ENCODE results near the gene OBP2A. TPM values are rescaled to one million over a fixed set of nuclear protein-coding genes. Genes with fewer than 3 reads are reported as not detected.

Gene OBP2A
- total RNA-seq, 4 donors from 2014 or later: not detected

GRCh38 chr9:135591506-135592330, 45.8 kb downstream of the OBP2A start:
- Histone ChIP-seq H3K27ac (no peak overlapping the region), H3K4me1 (no peaks in the 10 kb centered on the region), H3K36me3 (no peaks in the 10 kb centered on the region), H3K27me3 (peaks cover 13% of the 10 kb centered on the region), H3K9me3 (no peaks in the 10 kb centered on the region), H3K4me3 (no peak overlapping the region)
- TF ChIP-seq POLR2A (IDR thresholded peaks at IDR 0.05) (no peak), EP300 (IDR thresholded peaks at IDR 0.05; ENCODE audit: low read depth) (no peak), POLR2AphosphoS5 (IDR thresholded peaks at IDR 0.05) (no peak), CTCF (IDR thresholded peaks at IDR 0.05) (no peak)
- intact Hi-C loops (cut with DNase I; ENCODE audit: low total_unique reads): no loop called here
- 66% methylated on average over 22 of the region's 22 CpGs; no CpG with 5 or more reads in 1 of the 2 donors for WGBS, 2 donors (ENCODE audit: low coverage in 1 of 2)
- no peak for DNase-seq
- in situ Hi-C loops (cut with MboI; ENCODE audit: low pct_ligation_motif_present in 1 of 4, low pct_unique_long_range_greater_than_20kb in 1 of 4, low sequenced_read_pairs in 3 of 4): no loop called here

GRCh38 chr9:135592331-135592590, 46.3 kb downstream of the OBP2A start:
- DNase-seq: no peak
- peaks cover 18% of the 10 kb centered on the region for H3K27me3 ChIP-seq
- in situ Hi-C loops (cut with MboI; ENCODE audit: low pct_ligation_motif_present in 1 of 4, low pct_unique_long_range_greater_than_20kb in 1 of 4, low sequenced_read_pairs in 3 of 4) (no loop called here), intact Hi-C loops (cut with DNase I; ENCODE audit: low total_unique reads) (no loop called here)
- no peak overlapping the region for H3K4me3 ChIP-seq
- H3K36me3 ChIP-seq: no peaks in the 10 kb centered on the region
- H3K9me3 ChIP-seq: no peaks in the 10 kb centered on the region
- no peak for TF ChIP-seq EP300 (IDR thresholded peaks at IDR 0.05; ENCODE audit: low read depth)
- TF ChIP-seq CTCF (IDR thresholded peaks at IDR 0.05): no peak
- TF ChIP-seq POLR2A (IDR thresholded peaks at IDR 0.05): no peak
- TF ChIP-seq POLR2AphosphoS5 (IDR thresholded peaks at IDR 0.05): no peak
- 53% methylated on average over 5 of the region's 5 CpGs; no CpG with 5 or more reads in 1 of the 2 donors for WGBS, 2 donors (ENCODE audit: low coverage in 1 of 2)
- no peaks in the 10 kb centered on the region for H3K4me1 ChIP-seq
- H3K27ac ChIP-seq: no peak overlapping the region

GRCh38 chr9:135592625-135593024, 46.7 kb downstream of the OBP2A start:
- no peaks in the 10 kb centered on the region for H3K36me3 ChIP-seq
- DNase-seq: no peak
- no peaks in the 10 kb centered on the region for H3K9me3 ChIP-seq
- intact Hi-C loops (cut with DNase I; ENCODE audit: low total_unique reads): no loop called here
- WGBS, 2 donors (ENCODE audit: low coverage in 1 of 2): 64% methylated on average over 9 of the region's 13 CpGs; no CpG with 5 or more reads in 1 of the 2 donors
- in situ Hi-C loops (cut with MboI; ENCODE audit: low pct_ligation_motif_present in 1 of 4, low pct_unique_long_range_greater_than_20kb in 1 of 4, low sequenced_read_pairs in 3 of 4): no loop called here
- H3K4me1 ChIP-seq: no peaks in the 10 kb centered on the region
- no peak overlapping the region for H3K4me3 ChIP-seq
- peaks cover 22% of the 10 kb centered on the region for H3K27me3 ChIP-seq
- TF ChIP-seq EP300 (IDR thresholded peaks at IDR 0.05; ENCODE audit: low read depth) (no peak), POLR2A (IDR thresholded peaks at IDR 0.05) (no peak), POLR2AphosphoS5 (IDR thresholded peaks at IDR 0.05) (no peak), CTCF (IDR thresholded peaks at IDR 0.05) (no peak)
- H3K27ac ChIP-seq: no peak overlapping the region

GRCh38 chr9:135596211-135596610, 50.3 kb downstream of the OBP2A start:
- Histone ChIP-seq H3K27ac (no peak overlapping the region), H3K4me1 (no peaks in the 10 kb centered on the region), H3K27me3 (peaks cover 29% of the 10 kb centered on the region), H3K9me3 (no peaks in the 10 kb centered on the region), H3K36me3 (no peaks in the 10 kb centered on the region), H3K4me3 (no peak overlapping the region)
- TF ChIP-seq CTCF (IDR thresholded peaks at IDR 0.05) (no peak), POLR2AphosphoS5 (IDR thresholded peaks at IDR 0.05) (no peak), EP300 (IDR thresholded peaks at IDR 0.05; ENCODE audit: low read depth) (no peak), POLR2A (IDR thresholded peaks at IDR 0.05) (no peak)
- DNase-seq: no peak
- intact Hi-C loops (cut with DNase I; ENCODE audit: low total_unique reads): no loop called here
- in situ Hi-C loops (cut with MboI; ENCODE audit: low pct_ligation_motif_present in 1 of 4, low pct_unique_long_range_greater_than_20kb in 1 of 4, low sequenced_read_pairs in 3 of 4): no loop called here
- 29 to 47% methylated on average over 1 to 2 of the region's 2 CpGs for WGBS, 2 donors (ENCODE audit: low coverage in 1 of 2)

Other genes with a start within 250 kb of the OBP2A start
- gene PPP1R26, start 66.3 kb upstream of the OBP2A start, total RNA-seq: 10 to 100 TPM; 21.5 to 26.5 (median 25.0) TPM
- 100 to 1,000 TPM in 1 of 4 donors, 10 to 100 TPM in 3; 26.0 to 101 (median 53.6) TPM for gene MRPS2, start 45.4 kb upstream of the OBP2A start, total RNA-seq
- gene LCN1, start 24.7 kb upstream of the OBP2A start, total RNA-seq: not detected
- not detected for gene PAEP, start 15.6 kb downstream of the OBP2A start, total RNA-seq
- gene GLT6D1, start 93.4 kb downstream of the OBP2A start, total RNA-seq: not detected
- not detected for gene LCN9, start 117.2 kb downstream of the OBP2A start, total RNA-seq
- gene SOHLH1, start 153.4 kb downstream of the OBP2A start, total RNA-seq: not detected
- gene KCNT1, start 156.1 kb downstream of the OBP2A start, total RNA-seq: under 1 TPM in 1 of 4 donors, not detected in 3; 0.14 TPM

All from transverse colon (tissue), 4 donors.